DND-41 (cell line): Measurements from ENCODE around the gene CACNA2D3.

Experiments
- ATAC-seq: fragments of 200-7000 bp; cut with Tn5 transposase; 3 replicates; pipeline ENCODE4 v1.9.1; 2021; ENCODE audit warnings: low read depth; ENCODE audit not compliant: insufficient read depth
- DNase-seq: peaks from one replicate; pipeline ENCODE4 v3.0.0-alpha.2; 2020
- H2AFZ ChIP-seq: 2 replicates; pipeline ENCODE4 v1.6.0; 2012; ENCODE audit warnings: low read depth, low read length
- H3K27ac ChIP-seq: 2 replicates; pipeline ENCODE4 v1.5.1; 2012; ENCODE audit warnings: low read length, inconsistent platforms
- H3K27me3 ChIP-seq: fragments of 200-600 bp; sonication (generic); 2 replicates; pipeline ENCODE4 v1.6.0; 2012; ENCODE audit warnings: low read length, mild to moderate bottlenecking, inconsistent platforms; ENCODE audit not compliant: insufficient read depth, poor library complexity
- H3K36me3 ChIP-seq: 2 replicates; pipeline ENCODE4 v1.5.1; 2012; ENCODE audit warnings: low read length, inconsistent platforms; ENCODE audit not compliant: insufficient read depth
- H3K4me1 ChIP-seq: 2 replicates; pipeline ENCODE4 v1.5.1; 2012; ENCODE audit warnings: mild to moderate bottlenecking, low read length; ENCODE audit not compliant: insufficient read depth
- H3K4me2 ChIP-seq: 2 replicates; pipeline ENCODE4 v1.6.0; 2012; ENCODE audit warnings: mild to moderate bottlenecking, moderate library complexity, low read length, inconsistent platforms; ENCODE audit not compliant: insufficient read depth
- H3K4me3 ChIP-seq, 2 experiments: fragments of 200-600 bp in 1 of 2; shearing (Covaris generic) in 1 of 2; 2 replicates each; pipeline ENCODE4 v1.5.1; 2012 to 2016; ENCODE audit warnings: inconsistent platforms in 2 of 2, low read length in 2 of 2, mild to moderate bottlenecking in 2 of 2, low read depth in 1 of 2, moderate library complexity in 1 of 2
- H3K79me2 ChIP-seq: 2 replicates; pipeline ENCODE4 v1.6.0; 2012; ENCODE audit warnings: low read length, inconsistent platforms; ENCODE audit not compliant: insufficient read depth
- H3K9ac ChIP-seq: 2 replicates; pipeline ENCODE4 v1.6.0; 2012; ENCODE audit warnings: low read depth, mild to moderate bottlenecking, inconsistent platforms, low read length, moderate library complexity
- H3K9me3 ChIP-seq: 2 replicates; pipeline ENCODE4 v1.5.1; 2012; ENCODE audit warnings: low read length, moderate library complexity, mild to moderate bottlenecking, inconsistent platforms; ENCODE audit not compliant: insufficient read depth, severe bottlenecking
- H4K20me1 ChIP-seq: 2 replicates; pipeline ENCODE4 v1.6.0; 2012; ENCODE audit warnings: low read length; ENCODE audit not compliant: insufficient read depth
- CTCF ChIP-seq: IDR thresholded peaks from 2 replicates; pipeline ENCODE4 v1.5.1; 2012; ENCODE audit warnings: borderline replicate concordance, low read length, moderate library complexity, mild to moderate bottlenecking; ENCODE audit not compliant: poor library complexity, severe bottlenecking; ENCODE audit errors: extremely low read depth
- EZH2 ChIP-seq: IDR thresholded peaks from 3 replicates; pipeline ENCODE4 v1.6.1; 2012; ENCODE audit warnings: borderline replicate concordance, low read depth, mild to moderate bottlenecking, moderate library complexity, low read length, inconsistent platforms; ENCODE audit not compliant: severe bottlenecking

Gene CACNA2D3

GRCh38 chr3:54120657-54121413 lies 1.5 kb upstream of the CACNA2D3 start:
- Histone ChIP-seq H3K9ac (no peak overlapping the region), H2AFZ (no peak overlapping the region), H4K20me1 (no peaks in the 10 kb centered on the region), H3K9me3 (no peaks in the 10 kb centered on the region), H3K36me3 (no peaks in the 10 kb centered on the region), H3K4me2 (no peak overlapping the region), H3K27me3 (no peaks in the 10 kb centered on the region), H3K79me2 (no peaks in the 10 kb centered on the region), H3K27ac (no peak overlapping the region), H3K4me3 (no peak overlapping the region), H3K4me1 (no peaks in the 10 kb centered on the region)
- TF ChIP-seq CTCF: no peak
- no peak for TF ChIP-seq EZH2
- no peak for ATAC-seq
- no peak for DNase-seq

GRCh38 chr3:54121414-54122323 lies 683 bp upstream of the CACNA2D3 start:
- H3K79me2 ChIP-seq: no peaks in the 10 kb centered on the region
- no peak overlapping the region for H3K4me2 ChIP-seq
- H3K9ac ChIP-seq: no peak overlapping the region
- no peaks in the 10 kb centered on the region for H3K9me3 ChIP-seq
- no peak for TF ChIP-seq CTCF
- TF ChIP-seq EZH2: no peak
- ATAC-seq (no peak), DNase-seq (no peak)
- H3K27ac ChIP-seq: no peak overlapping the region
- H3K36me3 ChIP-seq: no peaks in the 10 kb centered on the region
- no peak overlapping the region for H3K4me3 ChIP-seq
- no peak overlapping the region for H2AFZ ChIP-seq
- no peaks in the 10 kb centered on the region for H3K27me3 ChIP-seq
- no peaks in the 10 kb centered on the region for H4K20me1 ChIP-seq
- no peaks in the 10 kb centered on the region for H3K4me1 ChIP-seq

- Histone ChIP-seq H3K9ac (no peak overlapping the region), H2AFZ (no peak overlapping the region), H4K20me1 (no peaks in the 10 kb centered on the region), H3K27ac (no peak overlapping the region), H3K9me3 (no peaks in the 10 kb centered on the region), H3K4me3 (no peak overlapping the region), H3K4me2 (no peak overlapping the region), H3K36me3 (no peaks in the 10 kb centered on the region), H3K79me2 (no peaks in the 10 kb centered on the region), H3K27me3 (no peaks in the 10 kb centered on the region), H3K4me1 (no peaks in the 10 kb centered on the region)
- TF ChIP-seq EZH2 (no peak), CTCF (no peak)
- DNase-seq: no peak
- ATAC-seq: no peak
Observed at GRCh38 chr3:54123003-54123775, 837 bp downstream of the CACNA2D3 start.
